HepG2 (cell line): ENCODE data around the gene NT5C. TPM values are rescaled to one million over a fixed set of nuclear protein-coding genes. Genes with fewer than 3 reads are reported as not detected.

Experiments used
- ATF7-NPFF ChIP-seq: sonication (generic); formaldehyde crosslinking; IDR thresholded peaks from 2 replicates; pipeline ENCODE4 v1.8.1; 2023; ENCODE audit warnings: mild to moderate bottlenecking, low read depth, missing genetic modification reagents, moderate library complexity
- BCL3 ChIP-seq: sonication (generic); formaldehyde crosslinking; IDR thresholded peaks from 2 replicates; pipeline ENCODE4 v1.5.1; 2020; ENCODE audit warnings: mild to moderate bottlenecking, missing genetic modification reagents, moderate library complexity
- HHEX ChIP-seq: IDR thresholded peaks from 2 replicates; pipeline ENCODE4 v1.6.1; 2016; ENCODE audit warnings: control low read depth
- HOXA9 ChIP-seq: sonication (generic); formaldehyde crosslinking; IDR thresholded peaks from 2 replicates; pipeline ENCODE4 v1.8.1; 2022; ENCODE audit warnings: missing genetic modification reagents, mild to moderate bottlenecking, moderate library complexity, borderline replicate concordance
- IKZF4 ChIP-seq: sonication (generic); formaldehyde crosslinking; IDR thresholded peaks from 2 replicates; pipeline ENCODE4 v1.5.1; 2020; ENCODE audit warnings: borderline replicate concordance, mild to moderate bottlenecking, low read depth, missing genetic modification reagents; ENCODE audit errors: not compliant biosample characterization
- JUNB ChIP-seq: sonication (generic); formaldehyde crosslinking; IDR thresholded peaks from 2 replicates; pipeline ENCODE4 v1.8.0; 2022; ENCODE audit warnings: missing genetic modification reagents, mild to moderate bottlenecking, borderline replicate concordance
- NFE2L2 ChIP-seq: fragments of 150-350 bp; IDR thresholded peaks from 2 replicates; pipeline ENCODE4 v1.6.1; 2014; ENCODE audit warnings: low read length
- POGK ChIP-seq: sonication (generic); formaldehyde crosslinking; conservative IDR thresholded peaks from 2 replicates; pipeline ENCODE4 v1.8.0; 2022; ENCODE audit warnings: mild to moderate bottlenecking, moderate library complexity, missing genetic modification reagents
- PRMT3 ChIP-seq: sonication (generic); formaldehyde crosslinking; IDR thresholded peaks from 2 replicates; pipeline ENCODE4 v1.8.1; 2022; ENCODE audit warnings: low read depth, mild to moderate bottlenecking, moderate library complexity, missing genetic modification reagents, borderline replicate concordance
- RFX5 ChIP-seq: IDR thresholded peaks from 2 replicates; pipeline ENCODE4 v1.6.1; 2011; ENCODE audit warnings: low read depth, low read length, improper control_type of control experiment
- ZMAT5 ChIP-seq: sonication (generic); formaldehyde crosslinking; IDR thresholded peaks from 2 replicates; pipeline ENCODE4 v1.5.0; 2020; ENCODE audit warnings: mild to moderate bottlenecking, low read depth, missing genetic modification reagents, borderline replicate concordance
- ZNF3 ChIP-seq: IDR thresholded peaks from 2 replicates; pipeline ENCODE4 v1.7.0; 2017; ENCODE audit warnings: inconsistent platforms
- ZSCAN21 ChIP-seq: sonication (generic); formaldehyde crosslinking; IDR thresholded peaks from 2 replicates; pipeline ENCODE4 v1.8.0; 2022; ENCODE audit warnings: mild to moderate bottlenecking, missing genetic modification reagents, moderate library complexity, borderline replicate concordance
- polyA plus RNA-seq, 8 experiments: library from polyadenylated mRNA; depleted of rRNA in 3 of 8; stranded (reverse) in 7 of 8; unstranded in 1 of 8; fragments of >200 nt; fragmentation: Illumina TruSeq in 4 of 8; extraction: Trizol in 4 of 8; gene quantifications; 2 replicates each; pipeline versions ENCODE4 v1.2.1 to v1.2.3, GENCODE V29; 2011 to 2016; ENCODE audit warnings: low read depth in 4 of 8, missing spikeins in 1 of 8, mixed read lengths in 1 of 8; ENCODE audit not compliant: insufficient read depth in 1 of 8
- total RNA-seq, 5 experiments: library from RNA; depleted of rRNA; stranded (reverse); fragments of >200 nt; fragmentation: Illumina TruSeq; extraction: Trizol; gene quantifications; 2 replicates each; pipeline ENCODE4 v1.2.3, GENCODE V29; 2016; ENCODE audit warnings: low read depth in 1 of 5
- TF ChIP-seq, protein P1 (sequence below): sonication (generic); formaldehyde crosslinking; IDR thresholded peaks from 2 replicates; pipeline ENCODE4 v1.4.0; 2020; ENCODE audit warnings: mild to moderate bottlenecking, missing genetic modification reagents
- TF ChIP-seq, protein P2 (sequence below), 2 experiments: sonication (generic) in 1 of 2; formaldehyde crosslinking in 1 of 2; IDR thresholded peaks; 2 replicates each; pipeline versions ENCODE4 v1.6.1 to v1.9.0; 2014 to 2022; ENCODE audit warnings: antibody characterized with exemption in 1 of 2, borderline replicate concordance in 1 of 2, inconsistent platforms in 1 of 2, low read depth in 1 of 2, missing genetic modification reagents in 1 of 2
- TF ChIP-seq, protein P3 (sequence below): sonication (generic); formaldehyde crosslinking; IDR thresholded peaks from 2 replicates; pipeline ENCODE4 v1.4.0; 2020; ENCODE audit warnings: missing genetic modification reagents

The NT5C gene
- total and polyA plus RNA-seq, 2 of the 13 experiments (the other 11 are each of a cell fraction or from before 2014, with no cell fraction given) = 42.8 to 48.6 TPM

GRCh38 chr17:75091855-75092327, 39.7 kb downstream of the NT5C start (continued):
- no peak for TF ChIP-seq ATF7-NPFF (CRISPR knock-in tag)
- TF ChIP-seq IKZF4 (CRISPR knock-in tag) = no peak
- no peak for TF ChIP-seq BCL3 (CRISPR knock-in tag)
- 0 out of 2 replicates have a peak, but pooled peaks have one; percentile 6 for TF ChIP-seq ZSCAN21
- TF ChIP-seq NFE2L2 = no peak
- TF ChIP-seq PRMT3 (CRISPR knock-in tag) = no peak
- TF ChIP-seq, protein P1, sequence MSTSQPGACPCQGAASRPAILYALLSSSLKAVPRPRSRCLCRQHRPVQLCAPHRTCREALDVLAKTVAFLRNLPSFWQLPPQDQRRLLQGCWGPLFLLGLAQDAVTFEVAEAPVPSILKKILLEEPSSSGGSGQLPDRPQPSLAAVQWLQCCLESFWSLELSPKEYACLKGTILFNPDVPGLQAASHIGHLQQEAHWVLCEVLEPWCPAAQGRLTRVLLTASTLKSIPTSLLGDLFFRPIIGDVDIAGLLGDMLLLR (CRISPR knock-in tag) = no peak
- no peak for TF ChIP-seq RFX5
- TF ChIP-seq ZMAT5 (CRISPR knock-in tag) = no peak
- TF ChIP-seq HHEX (CRISPR knock-in tag) = no peak
- peak; percentile 20; the same call in 1 of the 2 replicates for TF ChIP-seq HOXA9 (CRISPR knock-in tag)
- peak; percentile 49; the same call in 1 of the 2 replicates for TF ChIP-seq JUNB (CRISPR knock-in tag)
- TF ChIP-seq, protein P2, sequence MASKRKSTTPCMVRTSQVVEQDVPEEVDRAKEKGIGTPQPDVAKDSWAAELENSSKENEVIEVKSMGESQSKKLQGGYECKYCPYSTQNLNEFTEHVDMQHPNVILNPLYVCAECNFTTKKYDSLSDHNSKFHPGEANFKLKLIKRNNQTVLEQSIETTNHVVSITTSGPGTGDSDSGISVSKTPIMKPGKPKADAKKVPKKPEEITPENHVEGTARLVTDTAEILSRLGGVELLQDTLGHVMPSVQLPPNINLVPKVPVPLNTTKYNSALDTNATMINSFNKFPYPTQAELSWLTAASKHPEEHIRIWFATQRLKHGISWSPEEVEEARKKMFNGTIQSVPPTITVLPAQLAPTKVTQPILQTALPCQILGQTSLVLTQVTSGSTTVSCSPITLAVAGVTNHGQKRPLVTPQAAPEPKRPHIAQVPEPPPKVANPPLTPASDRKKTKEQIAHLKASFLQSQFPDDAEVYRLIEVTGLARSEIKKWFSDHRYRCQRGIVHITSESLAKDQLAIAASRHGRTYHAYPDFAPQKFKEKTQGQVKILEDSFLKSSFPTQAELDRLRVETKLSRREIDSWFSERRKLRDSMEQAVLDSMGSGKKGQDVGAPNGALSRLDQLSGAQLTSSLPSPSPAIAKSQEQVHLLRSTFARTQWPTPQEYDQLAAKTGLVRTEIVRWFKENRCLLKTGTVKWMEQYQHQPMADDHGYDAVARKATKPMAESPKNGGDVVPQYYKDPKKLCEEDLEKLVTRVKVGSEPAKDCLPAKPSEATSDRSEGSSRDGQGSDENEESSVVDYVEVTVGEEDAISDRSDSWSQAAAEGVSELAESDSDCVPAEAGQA (IDR thresholded peaks at IDR 0.05; ENCODE audit: low read depth) = no peak
- TF ChIP-seq, protein P2 (CRISPR knock-in tag; IDR thresholded peaks at IDR 0.05; ENCODE audit: borderline replicate concordance) = no peak
- no peak for TF ChIP-seq POGK (CRISPR knock-in tag)
- TF ChIP-seq, protein P3, sequence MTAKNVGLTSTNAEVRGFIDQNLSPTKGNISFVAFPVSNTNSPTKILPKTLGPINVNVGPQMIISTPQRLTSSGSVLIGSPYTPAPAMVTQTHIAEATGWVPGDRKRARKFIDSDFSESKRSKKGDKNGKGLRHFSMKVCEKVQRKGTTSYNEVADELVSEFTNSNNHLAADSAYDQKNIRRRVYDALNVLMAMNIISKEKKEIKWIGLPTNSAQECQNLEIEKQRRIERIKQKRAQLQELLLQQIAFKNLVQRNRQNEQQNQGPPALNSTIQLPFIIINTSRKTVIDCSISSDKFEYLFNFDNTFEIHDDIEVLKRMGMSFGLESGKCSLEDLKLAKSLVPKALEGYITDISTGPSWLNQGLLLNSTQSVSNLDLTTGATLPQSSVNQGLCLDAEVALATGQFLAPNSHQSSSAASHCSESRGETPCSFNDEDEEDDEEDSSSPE = no peak
- no peak for TF ChIP-seq ZNF3 (CRISPR knock-in tag)
